Measurements from ENCODE around the gene PPP2R2C. TPM values are rescaled to one million over a fixed set of nuclear protein-coding genes. Genes with fewer than 3 reads are reported as not detected.

Gene PPP2R2C
- total and polyA plus RNA-seq, 10 of the 15 experiments (the other 5 are each of a cell fraction or from before 2014, with no cell fraction given), result 0.13 to 0.15 TPM; not detected in 8

DNA sequence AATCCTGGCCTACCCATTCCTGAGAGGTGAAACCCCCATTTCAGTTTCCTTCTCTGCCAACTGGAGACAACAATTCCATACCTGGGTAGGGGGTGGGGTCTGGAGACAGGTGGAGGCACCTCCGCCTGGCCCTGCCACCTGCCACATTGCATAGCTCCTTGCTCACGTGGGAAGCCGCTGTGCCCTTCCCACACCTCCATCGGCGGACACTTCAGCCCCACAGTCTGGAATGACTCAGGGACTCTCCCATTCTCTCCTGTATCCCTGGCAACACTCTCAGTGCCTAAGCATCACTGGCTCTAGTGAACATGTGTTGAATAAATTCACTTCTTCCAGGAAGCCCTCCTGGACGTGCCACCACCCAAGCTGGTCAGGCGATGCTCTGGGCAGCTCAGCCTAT lies 21.7 kb downstream of the PPP2R2C start (continued):
- TF ChIP-seq, protein P1, sequence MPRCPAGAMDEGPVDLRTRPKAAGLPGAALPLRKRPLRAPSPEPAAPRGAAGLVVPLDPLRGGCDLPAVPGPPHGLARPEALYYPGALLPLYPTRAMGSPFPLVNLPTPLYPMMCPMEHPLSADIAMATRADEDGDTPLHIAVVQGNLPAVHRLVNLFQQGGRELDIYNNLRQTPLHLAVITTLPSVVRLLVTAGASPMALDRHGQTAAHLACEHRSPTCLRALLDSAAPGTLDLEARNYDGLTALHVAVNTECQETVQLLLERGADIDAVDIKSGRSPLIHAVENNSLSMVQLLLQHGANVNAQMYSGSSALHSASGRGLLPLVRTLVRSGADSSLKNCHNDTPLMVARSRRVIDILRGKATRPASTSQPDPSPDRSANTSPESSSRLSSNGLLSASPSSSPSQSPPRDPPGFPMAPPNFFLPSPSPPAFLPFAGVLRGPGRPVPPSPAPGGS (IDR thresholded peaks at IDR 0.05; ENCODE audit: borderline replicate concordance, insufficient read depth, low read depth, low read length, poor library complexity, severe bottlenecking), result no peak
- no peak for TF ChIP-seq CBFB (IDR thresholded peaks at IDR 0.05; ENCODE audit: low read depth)

DNA sequence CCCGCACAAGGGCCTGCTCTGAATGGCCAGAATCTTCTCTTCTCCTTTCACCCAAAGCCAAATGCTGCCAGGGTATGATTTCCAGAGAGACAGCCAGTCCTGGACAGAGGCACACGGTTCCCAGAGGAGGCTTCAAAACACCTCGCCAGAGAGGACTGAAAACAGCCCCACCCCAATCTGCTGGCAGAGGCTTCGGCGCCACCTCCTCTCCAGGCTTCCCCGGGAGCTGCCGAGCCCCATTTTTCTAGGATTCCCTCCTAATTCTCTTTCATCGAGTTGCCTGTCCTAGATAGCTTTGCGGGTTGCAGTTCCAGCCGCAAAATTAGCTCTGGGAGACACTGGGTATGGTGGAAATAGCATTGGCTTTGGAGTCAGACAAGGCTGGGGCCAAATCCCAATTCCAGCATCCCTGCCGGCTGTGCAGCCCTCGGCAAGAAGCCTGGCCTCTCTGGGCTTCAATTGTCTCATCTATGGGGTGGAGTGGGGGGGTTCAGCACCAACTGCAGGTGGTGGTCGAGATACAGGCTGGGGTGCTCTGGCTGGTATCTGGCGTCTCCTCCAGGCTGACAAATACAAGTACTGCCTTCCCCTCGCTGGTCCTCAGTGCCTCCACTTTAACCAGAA lies 22.6 kb downstream of the PPP2R2C start:
- no peaks in the 10 kb centered on the region for H4K20me1 ChIP-seq (ENCODE audit: control insufficient read depth, insufficient read depth)
- CTCF ChIA-PET, result no interaction called here
- intact Hi-C loops (cut with micrococcal nuclease; ENCODE audit: unreplicated experiment) (no loop called here), in situ Hi-C loops (cut with MboI) (no loop called here)
- H3K27ac ChIP-seq (ENCODE audit: control insufficient read depth, insufficient read depth), result no peak overlapping the region
- no peaks in the 10 kb centered on the region for H3K79me2 ChIP-seq (ENCODE audit: control insufficient read depth, insufficient read depth, low read length)
- no TSS peak for BruUV-seq (replicated peaks)
- no peak overlapping the region for H3K9ac ChIP-seq (ENCODE audit: control insufficient read depth, insufficient read depth, low read length)
- no peak overlapping the region for H2AFZ ChIP-seq (ENCODE audit: control insufficient read depth, low read depth, low read length)
- no peaks in the 10 kb centered on the region for H3K4me1 ChIP-seq (ENCODE audit: control insufficient read depth, insufficient read depth, low read length)
- POLR2A ChIA-PET, result no interaction called here
- RAD21 ChIA-PET (ENCODE audit: unreplicated experiment), result no interaction called here
- no peak overlapping the region for H3K4me3 ChIP-seq
- no peaks in the 10 kb centered on the region for H3K36me3 ChIP-seq (ENCODE audit: control insufficient read depth in 2 of 2, insufficient read depth in 2 of 2, low read length in 1 of 2)
- no peaks in the 10 kb centered on the region for H3K9me3 ChIP-seq (replicated peaks; ENCODE audit: control insufficient read depth, insufficient read depth, low read length)
- 45% methylated on average over 13 of the region's 15 CpGs for WGBS (ENCODE audit: insufficient coverage, insufficient replicate concordance, low lambda C conversion rate, missing lambda C conversion rate)
- ATAC-seq (no peak), FAIRE-seq (no peak), DNase-seq (ENCODE audit: low read depth, low spot score) (no peak)
- SMC1A ChIA-PET (ENCODE audit: uncharacterized antibody, unreplicated experiment), result no interaction called here
- H3K27me3 ChIP-seq (replicated peaks in 1 of 2; ENCODE audit: control insufficient read depth in 2 of 2, insufficient read depth in 2 of 2, low read length in 1 of 2), result peaks cover 0 to 7% of the 10 kb centered on the region in 2 experiments; a peak in 3 of 4 replicates
- H3K4me2 ChIP-seq (ENCODE audit: control insufficient read depth, insufficient read depth), result no peak overlapping the region
- TF ChIP-seq ZNF622 (IDR thresholded peaks at IDR 0.05) (no peak), RCOR1 (conservative IDR thresholded peaks at IDR 0.05; ENCODE audit: low read depth, low read length) (no peak), SUZ12 (IDR thresholded peaks at IDR 0.05; ENCODE audit: unreplicated experiment) (no peak), IKZF1 (conservative IDR thresholded peaks at IDR 0.05) (no peak), ZNF384 (IDR thresholded peaks at IDR 0.05; ENCODE audit: borderline replicate concordance, low read depth, low read length) (no peak), DPF2 (IDR thresholded peaks at IDR 0.05) (no peak), CEBPB (IDR thresholded peaks at IDR 0.05; ENCODE audit: borderline replicate concordance in 1 of 2, low read depth in 2 of 2, low read length in 2 of 2) (no peak), HDGF (IDR thresholded peaks at IDR 0.05) (no peak), RAD51 (IDR thresholded peaks at IDR 0.05) (no peak), TCF3 (IDR thresholded peaks at IDR 0.05; ENCODE audit: borderline replicate concordance, insufficient read depth, low read depth, low read length) (no peak), MYC (IDR thresholded peaks at IDR 0.05; ENCODE audit: insufficient read depth, insufficient read length, insufficient replicate concordance, low read length, severe bottlenecking) (no peak), GATAD2B (conservative IDR thresholded peaks at IDR 0.05; ENCODE audit: low read depth) (no peak)
- TF ChIP-seq, protein P2, sequence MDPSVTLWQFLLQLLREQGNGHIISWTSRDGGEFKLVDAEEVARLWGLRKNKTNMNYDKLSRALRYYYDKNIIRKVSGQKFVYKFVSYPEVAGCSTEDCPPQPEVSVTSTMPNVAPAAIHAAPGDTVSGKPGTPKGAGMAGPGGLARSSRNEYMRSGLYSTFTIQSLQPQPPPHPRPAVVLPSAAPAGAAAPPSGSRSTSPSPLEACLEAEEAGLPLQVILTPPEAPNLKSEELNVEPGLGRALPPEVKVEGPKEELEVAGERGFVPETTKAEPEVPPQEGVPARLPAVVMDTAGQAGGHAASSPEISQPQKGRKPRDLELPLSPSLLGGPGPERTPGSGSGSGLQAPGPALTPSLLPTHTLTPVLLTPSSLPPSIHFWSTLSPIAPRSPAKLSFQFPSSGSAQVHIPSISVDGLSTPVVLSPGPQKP (IDR thresholded peaks at IDR 0.05; ENCODE audit: low read depth, low read length), result no peak
- TF ChIP-seq, protein P3, sequence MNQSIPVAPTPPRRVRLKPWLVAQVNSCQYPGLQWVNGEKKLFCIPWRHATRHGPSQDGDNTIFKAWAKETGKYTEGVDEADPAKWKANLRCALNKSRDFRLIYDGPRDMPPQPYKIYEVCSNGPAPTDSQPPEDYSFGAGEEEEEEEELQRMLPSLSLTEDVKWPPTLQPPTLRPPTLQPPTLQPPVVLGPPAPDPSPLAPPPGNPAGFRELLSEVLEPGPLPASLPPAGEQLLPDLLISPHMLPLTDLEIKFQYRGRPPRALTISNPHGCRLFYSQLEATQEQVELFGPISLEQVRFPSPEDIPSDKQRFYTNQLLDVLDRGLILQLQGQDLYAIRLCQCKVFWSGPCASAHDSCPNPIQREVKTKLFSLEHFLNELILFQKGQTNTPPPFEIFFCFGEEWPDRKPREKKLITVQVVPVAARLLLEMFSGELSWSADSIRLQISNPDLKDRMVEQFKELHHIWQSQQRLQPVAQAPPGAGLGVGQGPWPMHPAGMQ (IDR thresholded peaks at IDR 0.05; ENCODE audit: borderline replicate concordance), result no peak
- TF ChIP-seq, protein P4, sequence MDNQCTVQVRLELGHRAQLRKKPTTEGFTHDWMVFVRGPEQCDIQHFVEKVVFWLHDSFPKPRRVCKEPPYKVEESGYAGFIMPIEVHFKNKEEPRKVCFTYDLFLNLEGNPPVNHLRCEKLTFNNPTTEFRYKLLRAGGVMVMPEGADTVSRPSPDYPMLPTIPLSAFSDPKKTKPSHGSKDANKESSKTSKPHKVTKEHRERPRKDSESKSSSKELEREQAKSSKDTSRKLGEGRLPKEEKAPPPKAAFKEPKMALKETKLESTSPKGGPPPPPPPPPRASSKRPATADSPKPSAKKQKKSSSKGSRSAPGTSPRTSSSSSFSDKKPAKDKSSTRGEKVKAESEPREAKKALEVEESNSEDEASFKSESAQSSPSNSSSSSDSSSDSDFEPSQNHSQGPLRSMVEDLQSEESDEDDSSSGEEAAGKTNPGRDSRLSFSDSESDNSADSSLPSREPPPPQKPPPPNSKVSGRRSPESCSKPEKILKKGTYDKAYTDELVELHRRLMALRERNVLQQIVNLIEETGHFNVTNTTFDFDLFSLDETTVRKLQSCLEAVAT (IDR thresholded peaks at IDR 0.05), result no peak

All from GM12878 (cell line).